C4-2B (cell line): ENCODE measurements around the gene CLEC11A.

ENCODE experiments used
- H3K27ac ChIP-seq: fragments of 450-650 bp; 2 replicates; pipeline ENCODE4 v1.5.1; 2017
- CTCF ChIP-seq: fragments of 450-650 bp; conservative IDR thresholded peaks from 2 replicates; pipeline ENCODE4 v1.5.1; 2017; ENCODE audit warnings: mild to moderate bottlenecking
- ZFX ChIP-seq: fragments of 450-650 bp; IDR thresholded peaks from 2 replicates; pipeline ENCODE4 v1.6.1; 2017

The CLEC11A gene

GRCh38 chr19:50723069-50723468, at the start of gene CLEC11A:
Gene CLEC11A, plus strand, starts transcription at chr19:50723364. Its CDS starts 162 bp downstream, at chr19:50723526.
- H3K27ac ChIP-seq, result peak within 1 kb of the TSS; percentile 82
- TF ChIP-seq ZFX (no peak), CTCF (no peak)

- TF ChIP-seq ZFX, result no peak
- no peak for TF ChIP-seq CTCF
- no peak overlapping the region for H3K27ac ChIP-seq
These were observed 46.5 kb upstream of the CLEC11A start for GRCh38 chr19:50676625-50677197.

GRCh38 chr19:50677636-50678035, 45.5 kb upstream of the CLEC11A start:
- TF ChIP-seq CTCF, result no peak
- H3K27ac ChIP-seq, result no peak overlapping the region

- H3K27ac ChIP-seq, result no peak overlapping the region
- TF ChIP-seq ZFX (no peak), CTCF (no peak)
These were observed 44.8 kb upstream of the CLEC11A start for GRCh38 chr19:50678323-50678722.

GRCh38 chr19:50679177-50680125, 43.7 kb upstream of the CLEC11A start:
- TF ChIP-seq CTCF (no peak), ZFX (no peak)
- H3K27ac ChIP-seq, result no peak overlapping the region

GRCh38 chr19:50686310-50687032, 36.7 kb upstream of the CLEC11A start:
- no peak overlapping the region for H3K27ac ChIP-seq
- TF ChIP-seq ZFX (no peak), CTCF (no peak)

- H3K27ac ChIP-seq, result no peak overlapping the region
- TF ChIP-seq ZFX (no peak), CTCF (no peak)
These were observed 34.4 kb upstream of the CLEC11A start for GRCh38 chr19:50688766-50689165.
